BLaER1 treated with 17β-estradiol and CSF1 and Interleukin-3, amounts not matched to agents 10 nM and 100 nM (cell line): ENCODE results near the gene KRTAP5-2.

ENCODE experiments used
- H3K27ac ChIP-seq, 11 experiments: shearing (Covaris generic); formaldehyde crosslinking; 2 replicates each; pipeline ENCODE4 v1.8.1; 2022
- H3K27me3 ChIP-seq, 11 experiments: shearing (Covaris generic); formaldehyde crosslinking; 2 replicates each; pipeline ENCODE4 v1.8.1; 2022
- H3K36me3 ChIP-seq, 11 experiments: shearing (Covaris generic); formaldehyde crosslinking; 2 replicates each; pipeline ENCODE4 v1.8.1; 2022
- H3K4me1 ChIP-seq, 10 experiments: shearing (Covaris generic); formaldehyde crosslinking; 2 replicates each; pipeline ENCODE4 v1.8.1; 2022
- H3K4me2 ChIP-seq, 11 experiments: shearing (Covaris generic); formaldehyde crosslinking; 2 replicates each; pipeline ENCODE4 v1.8.1; 2022
- H3K4me3 ChIP-seq, 10 experiments: shearing (Covaris generic); formaldehyde crosslinking; 2 replicates each; pipeline ENCODE4 v1.8.1; 2022
- H3K9ac ChIP-seq, 11 experiments: shearing (Covaris generic); formaldehyde crosslinking; 2 replicates each; pipeline ENCODE4 v1.8.1; 2022
- H3K9me3 ChIP-seq, 11 experiments: shearing (Covaris generic); formaldehyde crosslinking; replicated peaks in 1 of 11; 2 replicates each; pipeline ENCODE4 v1.8.1; 2022
- H4K20me1 ChIP-seq, 11 experiments: shearing (Covaris generic); formaldehyde crosslinking; 2 replicates each; pipeline ENCODE4 v1.8.1; 2022
- Cebpa-rat ChIP-seq, 11 experiments: shearing (Covaris generic); IDR thresholded peaks; 2 replicates each; pipeline ENCODE4 v1.8.1; 2022

The KRTAP5-2 gene

DNA sequence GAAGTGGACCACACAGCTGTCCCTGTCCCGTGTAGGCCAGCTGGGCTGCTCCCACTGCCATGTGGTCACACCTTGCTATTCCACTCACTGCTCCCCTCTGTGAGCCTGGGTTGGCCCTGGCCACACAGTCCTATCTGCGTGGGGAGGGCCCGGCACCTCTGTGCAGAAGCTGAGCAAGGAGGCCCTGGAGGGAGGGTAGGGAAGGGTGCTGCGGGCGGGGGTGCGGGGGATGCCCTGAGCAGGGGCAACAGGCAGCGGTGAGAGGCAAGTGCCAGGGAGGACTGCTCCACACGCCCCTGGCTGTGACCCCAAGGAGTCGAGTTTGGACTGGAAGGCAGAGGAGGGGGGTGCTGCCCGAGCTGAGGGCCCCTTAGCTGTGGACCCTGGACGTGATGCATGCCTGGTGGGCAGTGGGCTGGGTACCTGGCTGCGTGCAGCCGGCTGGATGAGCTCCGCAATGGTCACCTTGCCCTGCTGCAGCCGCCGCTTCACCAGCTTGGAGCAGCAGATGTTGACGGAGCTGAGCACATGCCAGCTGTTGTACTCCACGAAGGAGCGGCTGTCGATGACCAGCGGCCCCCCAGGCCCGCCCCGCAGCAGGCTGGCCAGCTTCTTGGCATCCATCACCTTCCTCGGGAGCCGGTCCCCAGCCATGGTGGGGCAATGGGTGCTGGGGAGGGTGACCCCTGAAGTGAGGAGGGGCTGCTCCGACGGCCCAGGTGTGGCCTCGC, 32.8 kb downstream of the KRTAP5-2 start:
- H3K4me3 ChIP-seq = no peak overlapping the region
- peaks cover 0 to 35% (median 0%) of the 10 kb centered on the region in 11 experiments; a peak in 3 of 22 replicates for H3K36me3 ChIP-seq
- TF ChIP-seq Cebpa-rat (IDR thresholded peaks at IDR 0.05) = no peak
- H3K9me3 ChIP-seq = no peaks in the 10 kb centered on the region
- H3K4me1 ChIP-seq = peaks cover under 1 to 37% (median 19%) of the 10 kb centered on the region in 10 experiments; a peak in 12 of 20 replicates
- peaks cover 26 to 66% (median 54%) of the 10 kb centered on the region in 11 experiments; a peak in 21 of 22 replicates for H3K27me3 ChIP-seq
- peaks cover 44 to 100% (median 94%) of the 10 kb centered on the region in 11 experiments for H4K20me1 ChIP-seq
- H3K27ac ChIP-seq = no peak overlapping the region
- peak overlapping the region in 2 of 11 experiments; percentile 4 to 38; a peak in 3 of 22 replicates for H3K4me2 ChIP-seq
- H3K9ac ChIP-seq = 0 out of 22 replicates have a peak overlapping the region, but pooled peaks of 1 of the 11 experiments have one; percentile 11

DNA sequence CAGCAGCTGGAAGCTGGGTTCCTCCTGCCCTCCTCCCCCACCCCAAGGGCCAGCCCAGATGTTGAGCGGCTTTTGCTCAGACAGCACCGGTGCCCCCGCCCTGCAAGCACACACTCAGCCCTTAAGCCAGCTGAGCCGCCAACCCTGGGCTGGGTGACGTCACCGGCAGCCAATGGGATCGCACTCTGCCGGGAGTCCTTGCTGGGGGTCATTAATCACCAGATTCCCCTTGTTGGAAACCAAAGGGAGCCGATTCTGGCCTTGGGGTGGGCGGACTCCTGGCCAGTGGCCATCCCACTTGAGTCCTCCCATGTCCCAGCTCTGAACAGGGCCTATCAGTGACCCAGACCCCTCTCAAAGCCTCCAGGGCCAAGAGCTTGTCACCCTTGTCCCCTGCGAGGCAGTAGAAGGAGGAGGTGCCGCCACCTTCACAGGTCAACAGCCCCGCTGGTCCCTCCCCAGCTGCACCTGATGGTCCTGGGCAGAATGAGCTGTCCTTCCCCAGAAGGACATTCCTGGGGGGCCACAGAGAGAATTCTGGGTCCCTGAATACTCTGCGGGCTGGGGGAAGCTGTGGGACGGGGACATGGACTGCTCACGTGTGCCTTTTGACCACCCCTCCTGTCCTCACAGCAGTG, 33.4 kb downstream of the KRTAP5-2 start:
- Histone ChIP-seq H3K9me3 (no peaks in the 10 kb centered on the region), H3K4me3 (no peak overlapping the region), H3K27ac (no peak overlapping the region), H4K20me1 (peaks cover 38 to 100% (median 94%) of the 10 kb centered on the region in 11 experiments), H3K36me3 (peaks cover 0 to 39% (median 0%) of the 10 kb centered on the region in 11 experiments; a peak in 3 of 22 replicates), H3K27me3 (peaks cover 20 to 60% (median 47%) of the 10 kb centered on the region in 11 experiments; a peak in 21 of 22 replicates), H3K9ac (0 out of 22 replicates have a peak overlapping the region, but pooled peaks of 1 of the 11 experiments have one; percentile 11), H3K4me2 (peak overlapping the region in 5 of 11 experiments; percentile 4 to 43 (median 38); a peak in 7 of 22 replicates), H3K4me1 (peaks cover 0 to 31% (median 15%) of the 10 kb centered on the region in 10 experiments; a peak in 10 of 20 replicates)
- no peak for TF ChIP-seq Cebpa-rat (IDR thresholded peaks at IDR 0.05)

DNA sequence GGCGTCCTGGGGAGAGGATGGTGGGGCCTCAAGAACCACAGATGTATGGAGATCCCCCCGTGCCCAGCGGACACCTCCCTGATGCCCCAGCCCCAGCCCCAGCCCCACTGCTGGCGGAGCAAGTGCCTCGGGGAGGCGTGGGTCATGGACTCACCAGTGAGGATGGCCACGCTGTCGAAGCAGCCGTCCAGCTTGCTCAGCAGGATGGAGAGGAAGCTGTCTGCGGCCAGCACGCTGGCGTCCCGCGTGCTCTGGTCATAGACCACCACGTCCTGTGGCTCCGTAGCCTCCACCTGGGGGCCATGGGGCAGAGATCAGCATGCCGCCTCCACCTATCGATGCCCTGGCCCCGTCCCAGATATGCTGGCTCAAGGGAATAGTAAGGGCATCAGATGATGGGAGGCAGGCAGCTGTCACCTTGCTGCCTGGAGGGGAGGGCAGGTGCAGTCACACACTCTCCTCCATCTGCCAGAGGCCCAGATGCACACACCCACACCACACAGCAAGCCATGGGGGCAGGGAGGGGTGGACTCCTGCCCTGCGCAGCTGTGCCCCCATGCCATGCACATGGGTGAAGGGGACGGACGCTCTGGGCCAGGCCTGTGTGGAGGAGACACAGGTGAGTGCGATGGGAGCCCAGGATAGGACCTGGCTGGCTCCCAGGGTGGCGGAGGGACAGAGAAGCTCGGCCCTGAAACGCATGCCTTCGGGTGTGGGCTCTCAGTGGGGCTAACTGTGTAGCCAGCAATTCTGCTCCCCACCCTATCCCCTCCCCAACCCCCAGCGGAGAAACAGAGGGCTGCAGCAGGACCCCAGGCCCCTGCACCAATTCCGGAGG, 34.2 kb downstream of the KRTAP5-2 start:
- peaks cover 13 to 60% (median 40%) of the 10 kb centered on the region in 11 experiments; a peak in 21 of 22 replicates for H3K27me3 ChIP-seq
- H3K4me1 ChIP-seq = peaks cover 0 to 23% (median 12%) of the 10 kb centered on the region in 10 experiments; a peak in 10 of 20 replicates
- no peak overlapping the region for H3K27ac ChIP-seq
- H3K9me3 ChIP-seq = no peaks in the 10 kb centered on the region
- no peak overlapping the region for H3K4me3 ChIP-seq
- peaks cover 0 to 44% (median 0%) of the 10 kb centered on the region in 11 experiments; a peak in 3 of 22 replicates for H3K36me3 ChIP-seq
- no peak for TF ChIP-seq Cebpa-rat (IDR thresholded peaks at IDR 0.05)
- peaks cover 36 to 100% (median 94%) of the 10 kb centered on the region in 11 experiments for H4K20me1 ChIP-seq
- 0 out of 22 replicates have a peak overlapping the region, but pooled peaks of 1 of the 11 experiments have one; percentile 11 for H3K9ac ChIP-seq
- H3K4me2 ChIP-seq = peak overlapping the region in 6 of 11 experiments; percentile 3 to 43 (median 5); a peak in 3 of 22 replicates

DNA sequence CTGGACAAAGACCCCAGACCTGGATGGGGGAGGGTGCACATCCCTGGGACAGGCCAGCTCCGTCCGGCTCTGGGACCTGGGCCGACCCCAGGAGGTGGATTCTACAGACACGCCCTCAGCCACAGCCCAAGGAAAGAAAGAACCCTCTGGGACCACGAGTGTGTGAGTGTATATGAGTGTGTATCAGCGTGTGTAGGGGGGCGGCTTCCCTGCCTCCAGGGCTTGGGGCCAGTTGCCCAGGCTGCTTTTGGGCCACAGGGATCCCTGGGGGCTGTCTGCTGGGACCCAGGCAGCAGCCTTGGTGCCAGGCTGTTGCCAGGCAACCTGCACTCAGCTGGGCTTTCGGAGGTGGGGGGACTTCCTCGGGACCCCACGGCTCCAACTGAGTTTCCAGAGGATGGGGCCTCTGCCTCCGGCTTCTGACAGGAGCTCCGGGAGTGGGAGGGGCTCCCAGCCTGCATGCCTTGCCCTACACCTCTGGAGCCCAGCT, 34.9 kb downstream of the KRTAP5-2 start:
- Histone ChIP-seq H3K4me2 (peak overlapping the region in 2 of 11 experiments; percentile 25 to 34; a peak in 2 of 22 replicates), H3K9ac (no peak overlapping the region), H3K4me1 (peaks cover 0 to 17% (median 10%) of the 10 kb centered on the region in 10 experiments; a peak in 10 of 20 replicates), H3K4me3 (no peak overlapping the region), H4K20me1 (peaks cover 36 to 100% (median 90%) of the 10 kb centered on the region in 11 experiments), H3K9me3 (no peaks in the 10 kb centered on the region), H3K27ac (no peak overlapping the region), H3K27me3 (peaks cover 13 to 58% (median 36%) of the 10 kb centered on the region in 11 experiments; a peak in 21 of 22 replicates), H3K36me3 (peaks cover 0 to 49% (median 0%) of the 10 kb centered on the region in 11 experiments; a peak in 3 of 22 replicates)
- TF ChIP-seq Cebpa-rat (IDR thresholded peaks at IDR 0.05) = no peak

DNA sequence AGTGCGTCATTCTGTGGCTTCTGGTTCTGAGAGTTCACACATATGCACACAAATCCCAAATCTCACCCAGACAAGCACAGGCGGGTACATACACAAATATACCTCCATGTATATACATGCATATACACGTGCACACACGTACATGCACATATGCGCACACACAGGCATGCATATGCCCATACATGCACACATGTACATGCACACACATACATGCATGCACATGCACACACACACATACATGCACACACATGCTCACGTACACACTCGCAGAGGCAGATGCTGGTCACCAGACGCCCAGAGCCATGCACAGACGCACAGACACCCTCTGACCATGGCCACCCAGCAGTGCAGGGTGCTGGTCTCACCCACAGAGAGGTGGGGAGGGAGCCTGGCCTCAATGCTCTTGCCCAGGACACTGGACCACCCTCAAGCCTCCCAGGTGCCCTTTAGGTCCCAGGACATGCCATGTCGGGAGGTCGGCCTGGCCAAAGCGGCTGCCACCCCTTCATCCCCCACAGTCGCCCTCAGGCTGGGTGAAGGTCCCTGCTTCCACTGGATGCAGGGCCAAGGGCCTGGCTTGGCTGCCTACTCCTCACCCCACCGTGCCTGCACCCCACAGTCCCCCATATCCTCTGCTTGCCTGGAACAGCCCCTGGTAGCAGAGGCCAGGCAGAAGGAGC, 35.5 kb downstream of the KRTAP5-2 start:
- Histone ChIP-seq H4K20me1 (peaks cover 31 to 95% (median 84%) of the 10 kb centered on the region in 11 experiments; a peak in 21 of 22 replicates), H3K27ac (no peak overlapping the region), H3K9ac (no peak overlapping the region), H3K4me1 (peaks cover 0 to 17% (median 9%) of the 10 kb centered on the region in 10 experiments; a peak in 9 of 20 replicates), H3K4me2 (no peak overlapping the region), H3K27me3 (peaks cover 13 to 56% (median 36%) of the 10 kb centered on the region in 11 experiments; a peak in 21 of 22 replicates), H3K36me3 (peaks cover 0 to 52% (median 0%) of the 10 kb centered on the region in 11 experiments; a peak in 5 of 22 replicates), H3K4me3 (no peak overlapping the region), H3K9me3 (no peaks in the 10 kb centered on the region)
- no peak for TF ChIP-seq Cebpa-rat (IDR thresholded peaks at IDR 0.05)

DNA sequence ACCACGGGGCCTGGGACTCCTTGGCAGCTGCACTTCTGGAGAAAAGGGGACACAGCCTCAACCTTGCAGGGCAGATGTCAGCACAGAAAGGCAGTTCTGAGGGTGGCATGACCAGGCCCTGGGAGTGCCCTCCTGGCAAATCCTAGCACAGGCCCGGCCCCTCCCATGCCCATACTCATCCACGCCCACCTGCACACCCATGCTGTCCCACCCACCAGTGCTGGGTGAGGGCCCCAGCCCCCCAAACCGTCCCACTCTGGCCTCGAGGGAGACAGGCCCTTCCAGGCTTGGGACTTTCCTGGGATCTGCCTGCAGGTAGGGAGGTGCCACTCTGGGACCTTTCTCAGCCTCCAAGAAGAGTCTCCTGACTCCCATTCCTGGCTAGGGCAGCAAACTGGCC, 36.1 kb downstream of the KRTAP5-2 start:
- H3K4me3 ChIP-seq = no peak overlapping the region
- no peak overlapping the region for H3K4me2 ChIP-seq
- peaks cover 0 to 58% (median 0%) of the 10 kb centered on the region in 11 experiments; a peak in 5 of 22 replicates for H3K36me3 ChIP-seq
- H4K20me1 ChIP-seq = peaks cover 24 to 95% (median 77%) of the 10 kb centered on the region in 11 experiments; a peak in 21 of 22 replicates
- peaks cover 13 to 56% (median 37%) of the 10 kb centered on the region in 11 experiments; a peak in 21 of 22 replicates for H3K27me3 ChIP-seq
- no peak overlapping the region for H3K9ac ChIP-seq
- H3K27ac ChIP-seq = no peak overlapping the region
- TF ChIP-seq Cebpa-rat (IDR thresholded peaks at IDR 0.05) = no peak
- H3K9me3 ChIP-seq = no peaks in the 10 kb centered on the region
- peaks cover 0 to 17% (median 9%) of the 10 kb centered on the region in 10 experiments; a peak in 9 of 20 replicates for H3K4me1 ChIP-seq

DNA sequence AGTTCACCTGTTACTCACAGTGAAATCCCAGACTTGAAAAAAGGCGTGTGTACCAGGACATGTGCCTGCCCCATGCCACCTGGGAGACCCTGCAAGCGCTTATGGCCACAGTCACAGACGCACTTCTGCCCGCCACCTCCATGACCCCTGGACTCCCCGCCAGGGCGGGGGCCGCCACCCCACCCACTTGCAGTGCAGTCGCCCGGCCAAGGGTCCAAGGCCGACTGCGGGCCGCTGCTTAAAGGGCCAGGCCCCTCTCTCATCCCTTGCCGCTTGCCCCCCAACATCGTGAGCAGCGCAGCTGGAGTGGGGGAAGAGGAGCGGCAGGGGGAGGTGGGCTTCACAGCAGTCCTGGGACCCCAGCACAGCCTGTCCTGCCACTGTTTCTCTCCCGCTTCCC, 36.8 kb downstream of the KRTAP5-2 start:
- Histone ChIP-seq H3K4me2 (no peak overlapping the region), H3K27me3 (peaks cover 16 to 57% (median 38%) of the 10 kb centered on the region in 11 experiments; a peak in 21 of 22 replicates), H3K9me3 (no peaks in the 10 kb centered on the region), H3K4me1 (peaks cover 0 to 17% (median 9%) of the 10 kb centered on the region in 10 experiments; a peak in 9 of 20 replicates), H3K4me3 (no peak overlapping the region), H4K20me1 (peaks cover 17 to 92% (median 70%) of the 10 kb centered on the region in 11 experiments; a peak in 21 of 22 replicates), H3K9ac (no peak overlapping the region), H3K36me3 (peaks cover 0 to 61% (median 0%) of the 10 kb centered on the region in 11 experiments; a peak in 5 of 22 replicates), H3K27ac (no peak overlapping the region)
- TF ChIP-seq Cebpa-rat (IDR thresholded peaks at IDR 0.05) = no peak
